Suprapubic skin (tissue), 4 donors: ENCODE results near the gene PCDH20. TPM values are rescaled to one million over a fixed set of nuclear protein-coding genes. Genes with fewer than 3 reads are reported as not detected.

Experiments
- DNase-seq, 2 donors: peaks; one replicate each; pipeline ENCODE4 v3.0.0-alpha.2; 2019; ENCODE audit warnings: low spot score in 2 of 2
- H3K27ac ChIP-seq: fragments of 200-600 bp; sonication (generic); one replicate; pipeline ENCODE4 v1.5.1; 2019
- H3K27me3 ChIP-seq: fragments of 200-600 bp; sonication (generic); one replicate; pipeline ENCODE4 v1.5.1; 2019
- H3K36me3 ChIP-seq: fragments of 200-600 bp; sonication (generic); one replicate; pipeline ENCODE4 v1.5.1; 2019
- H3K4me1 ChIP-seq: fragments of 200-600 bp; sonication (generic); one replicate; pipeline ENCODE4 v1.5.1; 2019
- H3K4me3 ChIP-seq: fragments of 200-600 bp; sonication (generic); one replicate; pipeline ENCODE4 v1.5.1; 2019; ENCODE audit warnings: mild to moderate bottlenecking
- H3K9me3 ChIP-seq: fragments of 200-600 bp; sonication (generic); one replicate; pipeline ENCODE4 v1.5.1; 2019
- CTCF ChIP-seq, 2 donors: fragments of 200-600 bp in 1 of 2; fragments of 450-650 bp in 1 of 2; sonication (generic) in 1 of 2; IDR thresholded peaks; one replicate each; pipeline ENCODE4 v1.5.1; 2016 to 2019; ENCODE audit warnings: antibody characterized with exemption in 2 of 2, mild to moderate bottlenecking in 1 of 2, moderate library complexity in 1 of 2
- EP300 ChIP-seq: sonication (generic); formaldehyde crosslinking; IDR thresholded peaks from one replicate; pipeline ENCODE4 v1.6.1; 2017; ENCODE audit warnings: antibody characterized with exemption
- POLR2A ChIP-seq, 2 donors: fragments of 450-650 bp; IDR thresholded peaks; one replicate each; pipeline ENCODE4 v1.6.1; 2017; ENCODE audit warnings: antibody characterized with exemption in 2 of 2, mild to moderate bottlenecking in 2 of 2, moderate library complexity in 2 of 2
- POLR2AphosphoS5 ChIP-seq, 3 donors: sonication (generic); formaldehyde crosslinking; IDR thresholded peaks; one replicate each; pipeline ENCODE4 v1.6.1; 2017; ENCODE audit warnings: antibody characterized with exemption in 3 of 3
- WGBS: methylation state at CpG from one replicate; pipeline ENCODE4 v1.1.5; 2018; 5-methylcytosine and 5-hydroxymethylcytosine counted together
- total RNA-seq, 4 donors: library from RNA; depleted of rRNA; stranded (reverse); fragments of >200 nt; gene quantifications; one replicate each; pipeline ENCODE4 v1.1.0, GENCODE V29; 2016

The PCDH20 gene
- total RNA-seq, 4 donors from 2014 or later, result 2.1 to 3.5 (median 2.7) TPM

- Histone ChIP-seq H3K4me1 (peaks cover 18% of the 10 kb centered on the region), H3K36me3 (no peaks in the 10 kb centered on the region), H3K27me3 (peaks cover 35% of the 10 kb centered on the region), H3K27ac (no peak overlapping the region), H3K9me3 (no peaks in the 10 kb centered on the region), H3K4me3 (no peak overlapping the region)
- WGBS, result 91% methylated on average over 1 of the region's 1 CpG
- no peak for DNase-seq
- peak in 1 of 2 donors; percentile 20 for TF ChIP-seq CTCF (IDR thresholded peaks at IDR 0.05)
- TF ChIP-seq POLR2AphosphoS5 (IDR thresholded peaks at IDR 0.05), result no peak
These were observed 4.9 kb downstream of the PCDH20 start for GRCh38 chr13:61410669-61411297.

- TF ChIP-seq CTCF (IDR thresholded peaks at IDR 0.05) (no peak), POLR2AphosphoS5 (IDR thresholded peaks at IDR 0.05) (no peak), POLR2A (IDR thresholded peaks at IDR 0.05) (no peak), EP300 (no peak)
- Histone ChIP-seq H3K9me3 (no peaks in the 10 kb centered on the region), H3K4me1 (peaks cover 18% of the 10 kb centered on the region), H3K27ac (no peak overlapping the region), H3K4me3 (no peak overlapping the region), H3K36me3 (no peaks in the 10 kb centered on the region), H3K27me3 (peaks cover 35% of the 10 kb centered on the region)
- DNase-seq, result no peak
- 39% methylated on average over 2 of the region's 2 CpGs for WGBS
These were observed 5.4 kb downstream of the PCDH20 start for GRCh38 chr13:61410266-61410665.

GRCh38 chr13:61408571-61408970 is 7.1 kb downstream of the PCDH20 start:
- 0% methylated on average over 1 of the region's 1 CpG for WGBS
- no peak for DNase-seq
- Histone ChIP-seq H3K27ac (no peak overlapping the region), H3K4me3 (no peak overlapping the region), H3K27me3 (peaks cover 18% of the 10 kb centered on the region), H3K4me1 (peaks cover 3% of the 10 kb centered on the region), H3K9me3 (no peaks in the 10 kb centered on the region), H3K36me3 (no peaks in the 10 kb centered on the region)
- no peak for TF ChIP-seq POLR2AphosphoS5 (IDR thresholded peaks at IDR 0.05)
- no peak for TF ChIP-seq CTCF (IDR thresholded peaks at IDR 0.05)
- TF ChIP-seq EP300, result no peak
- no peak for TF ChIP-seq POLR2A (IDR thresholded peaks at IDR 0.05)

GRCh38 chr13:61406275-61406674 is 9.4 kb downstream of the PCDH20 start:
- Histone ChIP-seq H3K27me3 (no peaks in the 10 kb centered on the region), H3K9me3 (no peaks in the 10 kb centered on the region), H3K4me3 (no peak overlapping the region), H3K4me1 (no peaks in the 10 kb centered on the region), H3K27ac (no peak overlapping the region), H3K36me3 (no peaks in the 10 kb centered on the region)
- WGBS, result 67% methylated on average over 1 of the region's 1 CpG
- TF ChIP-seq EP300 (no peak), POLR2A (IDR thresholded peaks at IDR 0.05) (no peak), POLR2AphosphoS5 (IDR thresholded peaks at IDR 0.05) (no peak), CTCF (IDR thresholded peaks at IDR 0.05) (no peak)
- no peak for DNase-seq

- DNase-seq, result no peak
- H3K36me3 ChIP-seq, result no peaks in the 10 kb centered on the region
- TF ChIP-seq CTCF (IDR thresholded peaks at IDR 0.05), result no peak
- no peak for TF ChIP-seq POLR2A (IDR thresholded peaks at IDR 0.05)
- no peak for TF ChIP-seq EP300
- no peak for TF ChIP-seq POLR2AphosphoS5 (IDR thresholded peaks at IDR 0.05)
These were observed 19.5 kb downstream of the PCDH20 start for GRCh38 chr13:61396121-61396520.

More at GRCh38 chr13:61396121-61396520, 19.5 kb downstream of the PCDH20 start:
- no peaks in the 10 kb centered on the region for H3K27me3 ChIP-seq
- no peaks in the 10 kb centered on the region for H3K4me1 ChIP-seq
- H3K4me3 ChIP-seq, result no peak overlapping the region
- no peaks in the 10 kb centered on the region for H3K9me3 ChIP-seq
- no peak overlapping the region for H3K27ac ChIP-seq
